Skeletal muscle tissue (tissue), 4 donors: ENCODE measurements around the gene RAD51AP2. TPM values are rescaled to one million over a fixed set of nuclear protein-coding genes. Genes with fewer than 3 reads are reported as not detected.
A peak's percentile ranks its signal among the peaks of the same experiment; 100 is the strongest.
"Not testable (repeated sequence)": the region's sequence is repeated elsewhere in the genome, so short reads cannot be mapped to it uniquely, and the experiment has no call there.

Experiments
- H3K27ac ChIP-seq: one replicate; pipeline ENCODE4 v1.7.0; 2013; ENCODE audit warnings: mild to moderate bottlenecking, low read depth, low read length, inconsistent platforms
- H3K27me3 ChIP-seq, 3 donors: one replicate each; pipeline ENCODE4 v1.7.0; 2013; ENCODE audit warnings: low read length in 3 of 3; ENCODE audit not compliant: control insufficient read depth in 3 of 3, insufficient read depth in 3 of 3
- H3K36me3 ChIP-seq, 3 donors: one replicate each; pipeline ENCODE4 v1.7.0; 2013; ENCODE audit warnings: low read length in 3 of 3; ENCODE audit not compliant: control insufficient read depth in 3 of 3, insufficient read depth in 3 of 3
- H3K4me1 ChIP-seq, 3 donors: one replicate each; pipeline ENCODE4 v1.7.0; 2013; ENCODE audit warnings: low read length in 3 of 3, mild to moderate bottlenecking in 3 of 3; ENCODE audit not compliant: control insufficient read depth in 3 of 3, insufficient read depth in 3 of 3
- H3K4me3 ChIP-seq, 3 donors: one replicate each; pipeline ENCODE4 v1.7.0; 2013; ENCODE audit warnings: low read length in 3 of 3
- H3K9ac ChIP-seq, 3 donors: one replicate each; pipeline ENCODE4 v1.7.0; 2013; ENCODE audit warnings: low read length in 3 of 3, mild to moderate bottlenecking in 3 of 3, moderate library complexity in 2 of 3, low read depth in 1 of 3
- H3K9me3 ChIP-seq, 3 donors: one replicate each; pipeline ENCODE4 v1.7.0; 2013; ENCODE audit warnings: low read length in 3 of 3; ENCODE audit not compliant: control insufficient read depth in 3 of 3
- total RNA-seq: library from RNA; depleted of rRNA; stranded (reverse); fragments of >200 nt; gene quantifications from one replicate; pipeline ENCODE4 v1.2.3, GENCODE V29; 2014
- donor health status: Osteomylitis.

Gene RAD51AP2
- total RNA-seq, 1 donor from 2014 or later: not detected

DNA sequence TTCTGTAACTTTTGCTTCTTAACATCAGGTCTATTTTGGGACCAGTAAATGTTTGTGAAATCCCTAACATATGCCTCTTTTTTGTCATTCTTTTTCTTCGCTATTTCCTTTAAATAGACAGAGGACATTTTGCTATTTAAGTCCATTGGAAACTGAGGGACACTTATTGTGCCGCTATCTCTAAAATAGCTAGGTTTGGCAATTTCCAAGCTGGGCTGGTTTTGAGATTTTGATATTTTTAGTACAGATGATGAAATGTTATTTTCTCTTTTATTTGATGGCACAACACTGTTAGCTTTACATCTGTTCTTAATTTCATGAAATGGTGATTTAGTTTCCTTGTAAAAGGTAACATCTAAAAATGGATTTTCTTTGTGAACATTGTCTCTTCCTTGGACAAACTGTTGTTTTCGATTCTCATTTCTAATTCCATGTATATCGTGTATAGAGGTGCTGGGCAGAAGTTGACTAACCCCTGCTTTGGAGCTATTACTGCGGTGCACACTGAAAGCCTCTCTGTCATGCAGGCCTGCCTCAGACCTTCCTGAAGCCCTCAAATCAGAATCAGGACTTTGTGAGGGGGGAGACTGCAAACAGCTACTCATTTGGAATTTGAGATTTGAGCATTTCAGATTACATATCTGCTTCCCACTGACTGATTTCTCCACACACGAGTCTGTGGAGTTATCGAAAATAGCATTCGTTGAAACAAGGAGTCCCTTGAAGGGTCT lies 594 bp downstream of the RAD51AP2 start:
- H3K27me3 ChIP-seq: peaks cover 0 to 5% (median 0%) of the 10 kb centered on the region in 3 donors
- H3K36me3 ChIP-seq: no peaks in the 10 kb centered on the region
- no peaks in the 10 kb centered on the region for H3K9me3 ChIP-seq
- peak overlapping the region; percentile 88 for H3K27ac ChIP-seq
- H3K9ac ChIP-seq: peak overlapping the region; percentile 55 to 84 (median 79)
- H3K4me1 ChIP-seq: peaks cover 0 to 6% (median 2%) of the 10 kb centered on the region in 3 donors
- peak overlapping the region; percentile 48 to 72 (median 64) for H3K4me3 ChIP-seq

DNA sequence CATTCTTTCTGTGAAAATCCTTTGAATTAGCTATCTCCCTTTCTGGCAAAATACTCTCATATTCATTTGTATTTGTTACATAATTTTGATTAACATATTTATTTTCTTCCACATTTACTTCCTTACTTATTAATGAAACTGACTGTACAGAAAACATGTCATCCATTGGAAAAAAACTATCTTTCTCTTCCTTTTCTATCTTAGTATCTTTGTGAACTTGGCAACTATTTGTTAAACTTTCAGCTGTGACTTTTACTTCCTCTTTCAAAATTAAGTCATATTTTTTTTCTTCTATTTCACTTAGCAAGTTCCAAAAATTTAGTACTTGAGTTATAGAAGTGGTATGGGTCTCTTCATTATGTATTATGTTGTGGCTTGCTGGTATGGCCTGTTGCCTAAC lies 2.6 kb downstream of the RAD51AP2 start:
- no peaks in the 10 kb centered on the region for H3K36me3 ChIP-seq
- no peak overlapping the region for H3K9ac ChIP-seq
- no peak overlapping the region for H3K4me3 ChIP-seq
- peaks cover 0 to 6% (median 2%) of the 10 kb centered on the region in 3 donors for H3K4me1 ChIP-seq
- H3K9me3 ChIP-seq: no peaks in the 10 kb centered on the region
- no peak overlapping the region for H3K27ac ChIP-seq
- peaks cover 0 to 5% (median 0%) of the 10 kb centered on the region in 3 donors for H3K27me3 ChIP-seq

GRCh38 chr2:17506736-17507616 lies 11.3 kb downstream of the RAD51AP2 start:
- Histone ChIP-seq H3K9ac (no peak overlapping the region), H3K27ac (no peak overlapping the region), H3K4me3 (no peak overlapping the region), H3K36me3 (no peaks in the 10 kb centered on the region), H3K9me3 (no peaks in the 10 kb centered on the region), H3K27me3 (no peaks in the 10 kb centered on the region), H3K4me1 (no peaks in the 10 kb centered on the region)

- H3K4me3 ChIP-seq: no peak overlapping the region
- H3K9me3 ChIP-seq: no peaks in the 10 kb centered on the region
- no peaks in the 10 kb centered on the region for H3K36me3 ChIP-seq
- H3K4me1 ChIP-seq: no peaks in the 10 kb centered on the region
- no peak overlapping the region for H3K9ac ChIP-seq
- H3K27me3 ChIP-seq: no peaks in the 10 kb centered on the region
- no peak overlapping the region for H3K27ac ChIP-seq
Measured at GRCh38 chr2:17497718-17498117, 20.5 kb downstream of the RAD51AP2 start.

GRCh38 chr2:17495590-17495989 lies 22.6 kb downstream of the RAD51AP2 start:
- H3K4me3 ChIP-seq: no peak overlapping the region
- no peaks in the 10 kb centered on the region for H3K4me1 ChIP-seq
- H3K9me3 ChIP-seq: no peaks in the 10 kb centered on the region
- no peak overlapping the region for H3K9ac ChIP-seq
- no peaks in the 10 kb centered on the region for H3K27me3 ChIP-seq
- H3K36me3 ChIP-seq: no peaks in the 10 kb centered on the region
- H3K27ac ChIP-seq: no peak overlapping the region

DNA sequence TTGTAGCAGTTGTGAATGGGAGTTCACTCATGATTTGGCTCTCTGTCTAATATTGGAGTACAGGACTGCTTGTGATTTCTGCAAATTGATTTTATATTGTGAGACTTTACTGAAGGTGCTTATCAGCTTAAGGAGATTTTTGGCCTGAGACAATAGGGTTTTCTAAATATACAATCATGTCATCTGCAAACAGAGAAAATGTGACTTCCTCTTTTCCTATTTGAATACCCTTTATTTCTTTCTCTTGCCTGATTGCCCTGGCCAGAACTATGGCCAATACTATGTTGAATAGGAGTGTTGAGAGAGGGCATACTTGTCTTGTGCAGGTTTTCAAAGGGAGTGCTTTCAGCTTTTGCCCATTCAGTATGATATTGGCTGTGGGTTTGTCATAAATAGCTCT lies 28.1 kb downstream of the RAD51AP2 start:
- not testable (repeated sequence) for H3K27ac ChIP-seq, H3K9ac ChIP-seq, H3K27me3 ChIP-seq, H3K4me1 ChIP-seq, H3K4me3 ChIP-seq, H3K36me3 ChIP-seq, H3K9me3 ChIP-seq

DNA sequence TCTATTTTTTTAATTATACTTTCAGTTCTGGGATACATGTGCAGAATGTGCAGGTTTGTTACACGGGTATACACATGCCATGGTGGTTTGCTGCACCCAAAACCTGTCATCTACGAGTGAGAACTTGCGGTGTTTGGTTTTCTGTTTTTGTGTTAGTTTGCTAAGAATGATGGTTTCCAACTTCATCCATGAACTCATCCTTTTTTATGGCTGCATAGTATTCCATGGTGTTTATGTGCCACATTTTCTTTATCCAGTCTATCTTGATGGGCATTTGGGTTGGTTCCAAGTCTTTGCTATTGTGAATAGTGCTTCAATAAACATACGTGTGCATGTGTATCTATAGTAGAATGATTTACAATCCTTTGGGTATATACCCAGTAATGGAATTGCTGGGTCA lies 29.6 kb downstream of the RAD51AP2 start:
- not testable (repeated sequence) for H3K27me3 ChIP-seq, H3K27ac ChIP-seq, H3K9ac ChIP-seq, H3K36me3 ChIP-seq, H3K4me3 ChIP-seq, H3K9me3 ChIP-seq, H3K4me1 ChIP-seq

- H3K9me3 ChIP-seq: no peaks in the 10 kb centered on the region
- H3K4me3 ChIP-seq: no peak overlapping the region
- H3K4me1 ChIP-seq: no peaks in the 10 kb centered on the region
- H3K9ac ChIP-seq: no peak overlapping the region
- H3K27me3 ChIP-seq: no peaks in the 10 kb centered on the region
- no peaks in the 10 kb centered on the region for H3K36me3 ChIP-seq
- no peak overlapping the region for H3K27ac ChIP-seq
Measured at GRCh38 chr2:17483496-17483895, 34.7 kb downstream of the RAD51AP2 start.

GRCh38 chr2:17482651-17483050 lies 35.6 kb downstream of the RAD51AP2 start:
- Histone ChIP-seq H3K9ac (no peak overlapping the region), H3K36me3 (no peaks in the 10 kb centered on the region), H3K9me3 (no peaks in the 10 kb centered on the region), H3K27me3 (no peaks in the 10 kb centered on the region), H3K4me1 (no peaks in the 10 kb centered on the region), H3K4me3 (no peak overlapping the region), H3K27ac (no peak overlapping the region)

GRCh38 chr2:17479875-17480274 lies 38.4 kb downstream of the RAD51AP2 start:
- Histone ChIP-seq H3K9me3 (no peaks in the 10 kb centered on the region), H3K9ac (no peak overlapping the region), H3K36me3 (no peaks in the 10 kb centered on the region), H3K4me1 (no peaks in the 10 kb centered on the region), H3K4me3 (no peak overlapping the region), H3K27ac (no peak overlapping the region), H3K27me3 (no peaks in the 10 kb centered on the region)
